Ammon's horn (tissue), 1 donor: ENCODE data around the gene USP6NL.
A peak's percentile ranks its signal among the peaks of the same experiment; 100 is the strongest.
"Not testable (repeated sequence)": the region's sequence is repeated elsewhere in the genome, so short reads cannot be mapped to it uniquely, and the experiment has no call there.

ENCODE experiments used
- DNase-seq: peaks from one replicate; pipeline ENCODE4 v3.0.0-alpha.2; 2016; ENCODE audit warnings: low spot score

Gene USP6NL

DNA sequence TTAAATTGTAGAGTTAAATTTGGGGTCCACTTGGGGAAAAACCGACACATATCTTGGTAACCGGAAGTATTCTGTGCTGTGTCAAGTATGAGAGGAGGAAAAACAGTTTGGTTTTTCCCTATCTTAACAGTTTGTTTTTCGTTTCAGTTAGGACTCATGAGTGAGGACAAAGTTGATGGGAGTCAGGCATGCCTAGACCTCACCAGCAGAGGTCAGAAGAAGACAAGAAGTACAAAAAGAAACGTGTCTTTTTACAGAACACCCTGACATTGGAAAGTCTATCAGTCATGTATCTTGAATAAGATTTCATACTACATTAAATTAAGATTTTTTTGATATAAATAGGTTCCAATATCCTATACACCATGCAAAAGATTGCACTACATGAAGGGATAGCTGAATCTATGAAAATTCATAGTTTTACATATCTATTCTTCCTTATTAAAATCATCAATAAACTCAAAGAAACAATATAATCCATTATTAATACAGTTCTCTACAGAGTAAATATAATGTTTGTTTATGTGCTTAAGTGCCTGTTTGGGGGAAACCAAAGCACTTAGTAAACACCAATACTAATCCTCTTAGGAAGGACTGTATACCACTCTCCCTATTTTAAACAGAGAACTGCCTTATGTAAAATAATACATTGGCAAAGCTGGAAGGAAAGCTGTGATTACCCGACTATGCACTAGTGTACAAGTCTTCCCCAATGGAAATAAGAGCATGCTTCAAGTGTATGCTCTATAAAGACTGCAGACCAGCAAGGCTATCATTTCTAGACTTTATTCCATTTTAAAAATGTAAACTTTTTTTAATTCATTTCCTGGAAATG, 95.6 kb downstream of the USP6NL start:
- DNase-seq, result peak; percentile 87

DNA sequence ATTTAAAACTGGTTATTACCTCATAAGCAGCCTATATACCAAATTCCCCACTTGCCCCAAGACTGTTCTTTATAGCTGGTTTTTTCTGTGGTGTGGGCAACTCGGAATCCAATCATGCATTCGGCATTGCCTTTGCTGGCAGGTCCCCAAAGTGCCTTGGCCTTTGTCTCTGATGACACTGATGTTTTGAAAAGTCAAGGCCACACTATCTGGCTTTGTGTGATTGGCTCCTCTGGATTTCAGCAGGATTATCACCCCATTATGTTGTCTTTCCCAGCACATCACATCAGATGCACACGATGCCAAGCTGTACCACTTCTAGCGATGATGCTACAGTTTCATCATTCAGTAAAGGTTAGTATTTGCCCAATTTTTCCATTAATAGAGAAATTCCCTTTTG, 97.7 kb downstream of the USP6NL start:
- no peak for DNase-seq

DNA sequence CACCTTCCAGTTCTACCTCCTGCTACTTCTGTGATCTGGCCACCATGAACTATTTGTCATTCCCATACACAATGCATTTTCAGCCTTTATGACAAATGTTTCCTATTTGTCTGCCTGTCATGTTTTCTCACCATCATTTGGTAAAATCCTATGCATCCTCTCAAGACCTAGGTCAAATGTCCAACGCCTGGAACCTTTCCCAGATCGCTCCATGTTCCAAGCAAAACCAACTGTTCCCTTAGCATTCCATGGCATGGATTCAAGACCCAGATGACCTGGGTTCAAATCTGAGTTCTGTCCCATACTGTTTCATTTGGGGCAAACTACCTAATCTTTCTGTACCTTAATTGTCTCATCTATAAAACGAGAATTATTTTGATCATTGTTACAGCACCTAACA, 98.9 kb downstream of the USP6NL start:
- DNase-seq, result no peak

DNA sequence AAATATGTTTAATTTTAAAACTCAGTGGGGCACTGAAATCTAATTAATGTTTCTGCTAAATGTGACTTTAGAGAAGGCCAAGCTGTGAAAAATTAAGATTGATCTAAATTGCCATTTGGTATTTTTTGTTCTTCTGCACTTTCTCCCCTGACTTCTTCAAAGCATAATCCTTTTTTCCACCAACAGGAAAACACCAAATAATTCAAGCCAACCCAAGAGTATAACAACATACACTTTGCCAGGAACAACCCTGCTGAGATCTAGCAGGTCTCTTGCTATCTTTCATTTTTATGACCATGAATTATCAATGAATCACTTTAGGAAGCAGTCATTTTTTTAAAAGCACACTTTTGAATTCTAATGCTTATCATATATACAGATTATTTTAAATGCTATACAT, 100.1 kb downstream of the USP6NL start:
- no peak for DNase-seq

DNA sequence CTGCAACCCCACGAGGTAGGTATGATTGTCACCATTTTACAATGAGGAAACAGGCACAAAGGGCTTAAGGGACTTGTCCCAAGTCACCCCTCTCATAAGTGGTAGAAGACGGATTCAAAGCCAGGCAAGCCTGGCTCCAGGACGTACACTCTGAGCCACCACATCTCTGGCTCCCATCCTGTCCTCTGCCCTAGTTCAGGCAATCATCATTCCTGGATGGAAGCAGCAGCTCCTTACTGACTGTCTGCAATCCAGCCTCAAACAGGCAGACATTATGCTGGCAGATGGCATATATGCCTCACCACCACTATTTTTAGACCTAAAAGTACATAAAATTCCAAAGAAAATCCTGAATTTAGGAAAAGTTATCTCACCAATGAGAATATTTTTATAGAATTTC, 100.7 kb downstream of the USP6NL start:
- DNase-seq, result peak; percentile 37

DNA sequence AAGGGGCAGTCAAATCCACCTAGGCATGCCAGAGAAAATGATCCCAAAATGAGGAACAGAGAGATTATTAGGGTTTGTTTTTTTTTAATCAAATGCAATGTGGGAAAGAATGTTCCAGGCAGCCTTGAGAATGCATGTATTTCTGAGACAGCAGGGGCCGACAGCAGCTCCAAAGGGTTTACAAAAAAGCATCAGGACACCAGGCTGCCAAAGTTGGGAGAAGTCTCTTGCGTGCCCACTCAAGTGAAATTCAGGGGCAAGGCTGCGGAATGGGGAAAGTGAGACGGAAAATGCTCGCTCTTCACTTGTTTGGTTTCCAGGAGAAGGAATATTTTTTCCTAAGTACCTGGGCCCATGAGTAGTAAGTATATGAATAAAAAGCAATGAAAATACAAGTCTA, 101.2 kb downstream of the USP6NL start:
- DNase-seq, result no peak

DNA sequence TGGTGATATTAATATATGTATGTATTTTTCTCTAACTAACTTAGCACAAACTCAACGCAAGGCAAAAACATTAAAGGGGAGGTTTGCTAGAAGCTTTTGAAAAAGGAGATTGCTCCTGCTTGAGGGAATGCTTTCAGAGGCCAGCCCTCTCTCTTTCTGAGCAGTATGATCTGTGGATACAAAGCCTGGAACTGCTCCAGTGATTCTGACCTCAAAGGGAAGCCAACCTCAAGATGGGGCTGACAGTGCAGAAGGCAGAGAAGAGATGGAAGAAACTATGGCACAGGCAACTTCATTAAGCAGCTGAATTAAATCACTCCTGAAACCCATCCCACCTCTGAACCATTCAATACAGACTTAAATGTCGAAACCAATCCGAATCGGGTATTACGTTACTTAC, 102.4 kb downstream of the USP6NL start:
- DNase-seq, result no peak

DNA sequence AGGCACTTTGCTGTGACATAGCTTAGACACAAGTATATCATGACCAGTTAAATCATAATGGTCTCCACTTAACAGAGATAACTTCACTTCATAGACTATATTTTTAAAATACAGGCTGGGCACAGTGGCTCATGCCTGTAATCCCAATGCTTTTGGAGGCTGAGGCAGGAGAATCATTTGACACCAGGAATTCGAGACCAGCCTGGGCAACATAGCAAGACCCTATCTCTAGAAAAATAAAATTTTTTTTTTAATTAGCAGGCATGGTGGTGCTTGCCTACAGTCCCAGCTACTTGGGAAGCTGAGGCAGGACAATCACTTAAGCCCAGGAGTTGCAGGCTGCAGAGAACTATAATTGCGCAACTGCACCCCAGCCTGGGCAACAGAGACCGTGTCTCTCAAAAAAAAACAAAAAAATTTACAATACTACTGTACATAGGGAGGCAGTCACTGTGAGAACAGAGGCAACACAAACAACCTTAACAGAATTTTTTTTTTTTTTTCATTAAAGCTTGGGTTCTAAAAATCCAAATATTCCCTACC, 105.1 kb downstream of the USP6NL start:
- no peak for DNase-seq

DNA sequence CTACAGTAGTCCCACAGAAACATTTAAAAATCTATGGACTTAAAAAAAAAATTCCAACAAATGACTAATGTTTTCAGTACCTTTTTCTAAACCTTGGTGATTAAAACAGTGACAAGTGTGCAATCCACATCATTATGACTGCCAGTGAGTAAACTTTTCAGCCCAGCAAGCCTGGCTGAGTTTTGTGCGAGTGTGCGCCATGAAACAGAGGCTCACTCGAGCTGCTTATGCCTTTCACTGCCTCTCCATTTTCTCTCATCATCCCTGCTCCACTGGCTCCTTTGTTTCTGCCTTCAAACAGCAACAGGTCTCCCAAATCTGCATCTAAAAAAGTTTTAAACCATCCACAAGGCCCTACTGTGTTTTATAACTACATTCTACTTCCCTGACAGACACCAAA, 105.8 kb downstream of the USP6NL start:
- peak; percentile 63 for DNase-seq

DNA sequence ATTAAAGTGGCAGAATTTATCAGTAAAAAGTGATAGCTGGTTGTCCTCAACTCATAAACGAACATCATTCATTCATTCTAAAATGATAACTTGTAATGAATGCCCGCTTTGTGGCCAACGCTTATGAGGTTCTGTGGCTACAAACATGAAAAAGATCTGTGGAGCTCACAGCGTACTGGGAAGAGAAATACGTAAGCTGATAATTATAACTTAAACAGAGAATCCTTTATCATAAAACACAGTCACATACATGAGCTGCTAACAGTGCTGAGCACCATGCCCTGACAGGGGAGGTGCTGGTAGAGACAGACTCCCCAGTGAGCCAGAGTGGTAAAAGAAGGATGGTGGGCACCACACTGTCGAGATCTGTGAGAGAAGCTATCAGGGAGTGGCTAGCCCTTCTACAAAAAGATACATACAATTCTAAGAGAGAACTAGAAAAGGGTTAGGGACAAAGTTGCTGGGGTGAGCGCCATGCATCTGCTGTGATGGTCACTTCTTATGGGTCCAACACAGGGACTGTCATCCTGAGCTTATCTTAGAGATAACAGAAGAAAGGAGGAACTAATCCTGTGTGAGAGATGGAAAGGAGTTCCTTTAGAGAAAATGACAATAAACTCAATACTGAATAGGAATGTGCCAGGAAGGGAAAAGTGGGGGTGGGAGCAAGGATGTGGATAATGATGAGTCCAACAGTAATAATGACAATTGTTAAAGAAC, 106.7 kb downstream of the USP6NL start:
- no peak for DNase-seq

DNA sequence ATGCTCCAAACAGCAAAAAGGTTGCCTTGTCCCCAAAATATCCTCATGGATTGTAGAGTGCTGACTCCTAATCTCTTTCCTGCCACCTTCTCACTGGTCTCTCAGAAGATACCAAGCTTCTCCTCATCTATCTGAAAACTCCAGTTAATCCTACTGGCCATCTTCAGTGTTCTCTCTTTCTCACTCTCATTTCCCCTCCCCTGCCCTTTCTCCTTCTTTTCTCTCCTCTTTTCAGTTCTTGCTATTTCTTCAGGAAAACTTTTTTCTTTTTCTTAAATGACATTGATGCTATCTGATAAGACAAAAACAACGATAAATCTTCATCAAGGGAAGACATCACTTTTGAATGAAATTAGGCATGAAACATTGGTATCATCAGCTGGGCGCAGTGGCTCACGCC, 109.8 kb downstream of the USP6NL start:
- DNase-seq, result no peak

DNA sequence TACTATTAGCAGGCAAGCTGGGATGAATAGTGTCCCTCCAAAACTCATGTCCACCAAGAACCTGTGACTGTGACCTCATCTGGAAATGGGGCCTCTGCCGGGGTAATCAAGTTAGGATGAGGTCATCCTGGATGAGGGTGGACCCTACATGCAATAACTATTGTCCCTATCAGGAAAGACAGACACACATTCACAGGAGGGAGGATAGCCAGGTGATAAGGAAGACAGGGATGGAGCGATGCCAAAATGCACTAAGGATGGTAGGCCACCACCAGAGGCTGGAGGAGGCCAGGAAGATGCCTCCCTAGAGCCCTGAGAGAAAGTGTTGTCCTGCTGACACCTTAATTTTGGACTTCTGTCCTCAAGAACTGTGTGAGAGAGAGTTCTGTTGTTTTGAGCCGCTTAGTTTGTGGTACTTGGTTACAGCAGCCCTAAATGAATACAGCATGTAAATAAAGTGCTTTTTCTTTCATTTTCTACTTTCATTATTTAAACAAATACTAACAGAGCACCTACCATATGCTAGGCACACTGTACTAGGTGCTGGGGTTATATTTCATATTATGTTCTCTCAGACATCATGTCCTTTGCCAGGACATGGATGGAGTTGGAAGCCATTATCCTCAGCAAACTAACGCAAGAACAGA, 111.9 kb downstream of the USP6NL start:
- no peak for DNase-seq

DNA sequence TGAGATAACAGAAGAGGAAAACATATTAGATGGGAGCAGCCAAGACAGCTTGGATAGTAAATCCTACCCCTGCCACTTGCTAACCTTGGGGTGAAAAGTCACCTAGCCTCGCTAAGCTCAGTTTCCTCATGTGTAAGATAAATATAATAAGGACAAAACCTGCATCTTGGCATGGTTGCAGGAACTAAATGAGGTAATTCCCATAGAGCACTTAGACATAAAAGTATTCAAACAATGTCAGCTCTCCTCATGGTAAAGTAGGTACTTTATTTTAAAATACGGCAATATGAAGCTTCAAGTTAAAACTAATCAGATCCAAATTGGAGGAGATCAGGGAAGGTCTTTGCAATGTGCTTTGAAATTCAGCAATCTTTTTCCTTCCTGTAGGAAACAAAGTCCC, 113.1 kb downstream of the USP6NL start:
- DNase-seq, result no peak

DNA sequence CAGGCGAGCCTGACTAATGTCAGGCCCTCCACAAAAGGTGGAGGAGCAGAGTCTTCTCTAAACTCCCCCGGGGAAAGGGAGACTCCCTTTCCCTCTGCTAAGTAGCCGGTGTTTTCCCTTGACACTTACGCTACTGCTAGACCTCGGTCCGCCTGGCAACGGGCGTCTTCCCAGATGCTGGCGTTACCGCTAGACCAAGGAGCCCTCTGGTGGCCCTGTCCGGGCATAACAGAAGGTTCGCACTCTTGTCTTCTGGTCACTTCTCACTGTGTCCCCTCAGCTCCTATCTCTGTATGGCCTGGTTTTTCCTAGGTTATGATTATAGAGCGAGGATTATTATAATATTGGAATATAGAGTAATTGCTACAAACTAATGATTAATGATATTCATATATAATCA, 116.5 kb downstream of the USP6NL start:
- not testable (repeated sequence) for DNase-seq

DNA sequence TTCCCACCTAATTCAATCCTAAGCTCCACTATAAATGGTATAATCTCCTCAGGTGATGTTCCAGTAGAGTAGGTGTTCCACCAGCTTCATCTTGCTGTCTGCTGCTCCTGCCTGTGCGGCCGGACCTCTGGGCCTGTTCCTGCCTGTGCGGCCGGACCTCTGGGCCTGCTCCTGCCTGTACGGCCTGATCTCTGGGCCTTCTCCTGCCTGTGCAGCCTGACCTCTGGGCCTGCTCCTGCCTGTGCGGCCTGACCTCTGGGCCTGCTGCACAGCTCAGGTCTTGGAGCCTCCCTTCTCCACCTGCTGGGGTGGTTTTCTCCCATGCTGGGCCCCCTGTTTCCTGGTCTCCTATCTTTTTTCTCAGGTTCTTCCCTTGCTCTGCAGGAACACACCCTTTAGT, 117.8 kb downstream of the USP6NL start:
- DNase-seq, result no peak

DNA sequence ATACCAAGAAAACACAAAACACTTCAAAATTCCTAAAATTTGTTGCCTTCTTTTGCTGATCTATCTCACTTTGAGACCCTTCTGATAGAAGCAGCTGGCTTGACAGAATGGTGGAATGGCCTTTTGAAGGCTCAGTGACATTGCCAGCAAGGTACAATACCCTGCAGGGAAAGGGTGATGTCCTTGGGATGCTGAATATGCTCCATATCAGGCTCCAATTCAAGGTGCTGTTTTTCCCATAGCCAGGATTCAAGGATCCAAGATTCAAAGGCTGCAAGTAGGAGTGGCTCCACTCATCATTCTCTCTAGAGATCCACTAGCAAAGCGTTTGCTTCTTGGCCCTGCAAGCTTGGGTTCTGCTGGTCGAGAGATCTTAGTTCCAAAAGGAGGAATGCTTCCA, 120.4 kb downstream of the USP6NL start:
- DNase-seq, result no peak

DNA sequence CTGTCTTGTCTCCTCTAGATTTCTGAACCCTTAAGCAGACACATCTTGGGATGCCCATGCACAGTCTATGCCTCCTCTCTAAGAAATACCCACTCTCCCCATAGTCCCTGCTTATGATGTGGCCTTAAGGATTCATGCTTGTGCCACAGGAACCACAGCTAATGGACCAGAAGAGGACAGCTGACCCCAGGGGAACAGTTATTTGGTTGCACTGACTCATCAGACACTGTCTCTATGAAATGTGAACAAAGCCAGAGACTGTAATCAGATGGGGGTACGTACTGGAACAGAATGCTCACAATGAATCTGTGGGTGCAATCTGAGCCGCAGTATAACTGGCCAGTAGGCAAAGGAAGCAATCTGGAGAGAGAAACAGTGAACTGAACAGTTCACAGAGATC, 121.9 kb downstream of the USP6NL start:
- no peak for DNase-seq

DNA sequence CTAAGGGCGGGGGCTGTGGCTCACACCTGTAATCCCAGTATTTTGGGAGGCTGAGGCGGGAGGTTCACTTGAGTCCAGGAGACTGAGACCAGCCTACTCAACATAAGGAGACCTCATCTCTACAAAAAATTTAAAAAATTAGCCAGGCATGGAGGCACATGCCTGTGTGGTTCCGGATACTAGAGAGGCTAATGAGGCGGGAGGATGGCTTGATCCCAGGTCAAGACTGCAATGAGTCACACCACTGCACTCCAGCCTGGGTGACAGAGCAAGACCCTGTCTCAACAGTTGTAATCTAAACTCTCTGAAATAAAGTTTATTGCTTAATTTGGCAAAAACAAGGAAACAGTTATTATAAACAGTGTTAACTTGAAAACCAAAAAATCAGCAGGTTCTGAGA, 123.3 kb downstream of the USP6NL start:
- no peak for DNase-seq

DNA sequence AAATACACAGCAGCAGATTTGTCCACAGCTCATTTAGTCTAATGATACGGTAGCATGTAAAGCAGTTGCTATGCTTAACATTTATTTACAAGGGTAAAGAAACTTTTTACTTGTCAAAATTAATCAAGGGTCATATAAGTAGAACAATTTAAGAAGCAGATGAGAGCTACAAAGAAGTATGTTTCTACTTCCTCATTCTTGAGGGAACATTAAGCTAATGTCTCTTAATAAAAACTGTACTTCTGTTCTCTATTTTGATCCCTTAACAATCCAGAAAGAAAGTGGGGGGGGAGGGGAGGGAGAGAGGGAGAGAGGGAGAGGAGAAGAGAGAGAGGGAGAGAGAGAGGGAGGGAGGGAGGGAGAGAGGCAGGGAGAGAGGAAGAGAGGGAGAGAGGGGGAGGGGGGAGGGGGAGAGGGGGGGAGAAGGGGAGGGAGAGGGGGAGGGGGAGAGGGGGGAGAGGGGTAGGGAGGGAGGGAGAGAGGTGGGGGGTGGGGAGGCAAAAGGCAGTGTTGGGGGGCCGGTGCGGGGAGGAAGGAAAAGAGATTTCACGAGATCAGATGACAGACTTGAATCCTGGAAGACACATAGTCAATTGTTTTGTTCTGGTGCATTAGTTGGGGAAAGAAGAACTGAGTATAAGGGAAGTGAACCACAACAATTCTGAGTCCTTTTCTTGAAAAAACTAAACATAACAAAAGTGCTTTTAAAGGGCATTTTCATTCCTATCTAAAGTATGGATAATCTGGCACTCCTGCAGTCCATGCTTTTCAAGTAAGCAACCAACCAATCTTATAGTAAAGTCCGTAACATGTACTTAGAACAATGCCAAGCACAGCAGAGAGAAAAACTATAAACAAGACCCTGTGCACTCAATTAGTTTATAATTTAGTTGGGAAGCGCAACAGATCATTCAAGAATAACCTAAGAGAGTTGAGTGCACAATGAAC, 128.0 kb downstream of the USP6NL start:
- no peak for DNase-seq

DNA sequence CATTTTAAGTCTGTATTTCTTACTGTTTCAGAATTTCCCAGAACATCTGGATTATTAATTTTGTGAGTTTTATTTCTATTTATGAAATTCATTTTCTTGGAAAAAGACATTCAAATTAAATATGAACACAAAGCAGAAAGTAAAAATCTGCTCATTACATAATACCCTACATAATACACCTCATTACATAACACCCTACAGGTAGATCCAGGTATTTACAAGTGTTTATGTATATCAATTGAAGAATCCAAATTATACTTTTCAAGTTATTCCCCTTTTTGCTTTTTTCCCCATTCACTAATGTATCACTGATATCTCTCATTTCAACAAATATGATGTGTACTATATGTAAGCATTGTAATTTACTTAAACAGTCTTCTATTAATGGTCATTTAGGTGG, 129.1 kb downstream of the USP6NL start:
- DNase-seq, result no peak

DNA sequence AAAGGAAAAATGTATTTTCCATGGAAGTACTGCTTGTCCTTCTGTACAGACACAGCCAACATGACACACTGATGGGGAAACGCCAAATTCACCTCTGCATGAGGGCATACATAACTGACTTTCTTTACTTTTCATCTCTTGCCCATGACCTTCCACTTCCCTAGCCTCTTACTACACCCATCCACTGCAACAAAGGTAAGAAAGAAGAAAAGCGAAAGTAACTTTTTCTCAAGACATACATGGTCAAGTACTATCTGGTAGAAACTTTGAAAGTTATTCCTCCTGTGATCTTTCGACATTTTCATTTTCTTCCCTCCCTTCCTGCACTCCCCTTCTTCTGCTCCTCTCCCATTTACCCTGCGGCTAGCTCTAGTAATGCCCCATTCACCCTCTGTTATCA, 130.8 kb downstream of the USP6NL start:
- no peak for DNase-seq

DNA sequence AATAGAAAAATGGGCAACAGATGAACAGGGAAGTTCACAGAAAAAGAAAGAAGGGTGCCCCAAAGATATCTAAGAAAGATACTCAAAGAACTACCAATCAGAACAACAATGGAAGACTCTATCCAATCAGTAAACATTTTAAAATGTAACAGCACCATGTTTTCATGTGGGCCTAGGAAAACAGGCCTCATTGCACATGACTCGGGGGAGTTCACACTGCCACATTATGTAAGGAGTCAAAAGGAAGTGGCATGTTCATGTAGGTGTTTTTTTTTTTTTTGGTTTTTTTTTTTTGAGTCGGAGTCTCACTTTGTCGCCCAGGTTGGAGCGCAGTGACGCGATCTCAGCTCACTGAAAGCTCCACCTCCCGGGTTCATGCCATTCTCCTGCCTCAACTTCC, 132.2 kb downstream of the USP6NL start:
- no peak for DNase-seq
